ENCODE measurements around the gene SH2D3C.
A peak's percentile ranks its signal among the peaks of the same experiment; 100 is the strongest.

SH2D3C gene

GRCh38 chr9:127778280-127779135 is at the start of gene SH2D3C:
Gene SH2D3C, minus strand, starts transcription at chr9:127778666. Its CDS starts 39 bp downstream, at chr9:127778627.
- DNase-seq: no peak

- DNase-seq: no peak
Measured at GRCh38 chr9:127826253-127826913, 47.9 kb upstream of the SH2D3C start.

- peak; percentile 72 for DNase-seq
Measured at GRCh38 chr9:127825319-127826051, 47.0 kb upstream of the SH2D3C start.

GRCh38 chr9:127822108-127822507 is 43.6 kb upstream of the SH2D3C start:
- DNase-seq: no peak

GRCh38 chr9:127818574-127818973 is 40.1 kb upstream of the SH2D3C start:
- no peak for DNase-seq

- DNase-seq: no peak
Measured at GRCh38 chr9:127817881-127818434, 39.5 kb upstream of the SH2D3C start.

- DNase-seq: no peak
Measured at GRCh38 chr9:127816728-127817127, 38.3 kb upstream of the SH2D3C start.

GRCh38 chr9:127816362-127816725 is 37.9 kb upstream of the SH2D3C start:
- no peak for DNase-seq

GRCh38 chr9:127815512-127816361 is 37.3 kb upstream of the SH2D3C start:
- DNase-seq: no peak

- DNase-seq: no peak
Measured at GRCh38 chr9:127814619-127815511, 36.4 kb upstream of the SH2D3C start.

- no peak for DNase-seq
Measured at GRCh38 chr9:127813686-127814226, 35.3 kb upstream of the SH2D3C start.

GRCh38 chr9:127812936-127813675 is 34.6 kb upstream of the SH2D3C start:
- no peak for DNase-seq

- DNase-seq: no peak
Measured at GRCh38 chr9:127812011-127812410, 33.5 kb upstream of the SH2D3C start.

GRCh38 chr9:127810378-127811187 is 32.1 kb upstream of the SH2D3C start:
- no peak for DNase-seq

- peak; percentile 61 for DNase-seq
Measured at GRCh38 chr9:127809540-127810377, 31.3 kb upstream of the SH2D3C start.

- DNase-seq: no peak
Measured at GRCh38 chr9:127809002-127809539, 30.6 kb upstream of the SH2D3C start.

- no peak for DNase-seq
Measured at GRCh38 chr9:127808347-127809001, 30.0 kb upstream of the SH2D3C start.

Measured in eye (tissue), 1 donor.